Dermis blood vessel endothelial cell (primary cell): Measurements from ENCODE around the gene AHCYL2. TPM values are rescaled to one million over a fixed set of nuclear protein-coding genes. Genes with fewer than 3 reads are reported as not detected.
"Not testable (repeated sequence)": the region's sequence is repeated elsewhere in the genome, so short reads cannot be mapped to it uniquely, and the experiment has no call there.

Experiments used
- DNase-seq: peaks from one replicate; pipeline ENCODE4 v3.0.0; 2010
- total RNA-seq: library from RNA; depleted of rRNA; stranded (reverse); fragments of >200 nt; gene quantifications from 2 replicates; pipeline ENCODE4 v1.2.3, GENCODE V29; 2014

AHCYL2 gene
- total RNA-seq, 1 donor from 2014 or later = 20.9 TPM

GRCh38 chr7:129427526-129428045, 202.8 kb downstream of the AHCYL2 start:
- no peak for DNase-seq

GRCh38 chr7:129431911-129432643, 207.2 kb downstream of the AHCYL2 start:
- DNase-seq = no peak

- DNase-seq = peak; percentile 91
Measured at GRCh38 chr7:129433847-129434674, 209.2 kb downstream of the AHCYL2 start, which contains the start of gene STRIP2. TSS of gene STRIP2 (plus strand) at chr7:129434432. CDS start at chr7:129434473, 41 bp downstream.

GRCh38 chr7:129434675-129435318, 210.0 kb downstream of the AHCYL2 start:
- peak; percentile 48 for DNase-seq

GRCh38 chr7:129435414-129435829, 210.6 kb downstream of the AHCYL2 start:
- DNase-seq = no peak

GRCh38 chr7:129436335-129436923, 211.6 kb downstream of the AHCYL2 start:
- no peak for DNase-seq

GRCh38 chr7:129437190-129437589, 212.4 kb downstream of the AHCYL2 start:
- DNase-seq = no peak

- no peak for DNase-seq
Measured at GRCh38 chr7:129438281-129438838, 213.5 kb downstream of the AHCYL2 start.

GRCh38 chr7:129438839-129439651, 214.2 kb downstream of the AHCYL2 start:
- peak; percentile 72 for DNase-seq

GRCh38 chr7:129439963-129440625, 215.3 kb downstream of the AHCYL2 start:
- DNase-seq = no peak

- DNase-seq = peak; percentile 20
Measured at GRCh38 chr7:129443612-129444011, 218.8 kb downstream of the AHCYL2 start.

- not testable (repeated sequence) for DNase-seq
Measured at GRCh38 chr7:129444776-129445175, 219.9 kb downstream of the AHCYL2 start.

GRCh38 chr7:129446925-129447324, 222.1 kb downstream of the AHCYL2 start:
- DNase-seq = not testable (repeated sequence)

GRCh38 chr7:129447445-129447844, 222.6 kb downstream of the AHCYL2 start:
- not testable (repeated sequence) for DNase-seq

- DNase-seq = not testable (repeated sequence)
Measured at GRCh38 chr7:129448608-129449007, 223.8 kb downstream of the AHCYL2 start.

GRCh38 chr7:129450295-129450694, 225.5 kb downstream of the AHCYL2 start:
- no peak for DNase-seq

GRCh38 chr7:129452589-129453231, 227.9 kb downstream of the AHCYL2 start:
- DNase-seq = no peak

GRCh38 chr7:129453510-129454248, 228.8 kb downstream of the AHCYL2 start:
- DNase-seq = no peak

- DNase-seq = no peak
Measured at GRCh38 chr7:129454249-129454551, 229.4 kb downstream of the AHCYL2 start.

GRCh38 chr7:129456421-129456820, 231.6 kb downstream of the AHCYL2 start:
- DNase-seq = no peak
